ENCODE measurements around the gene KDM2B.

Gene KDM2B

DNA sequence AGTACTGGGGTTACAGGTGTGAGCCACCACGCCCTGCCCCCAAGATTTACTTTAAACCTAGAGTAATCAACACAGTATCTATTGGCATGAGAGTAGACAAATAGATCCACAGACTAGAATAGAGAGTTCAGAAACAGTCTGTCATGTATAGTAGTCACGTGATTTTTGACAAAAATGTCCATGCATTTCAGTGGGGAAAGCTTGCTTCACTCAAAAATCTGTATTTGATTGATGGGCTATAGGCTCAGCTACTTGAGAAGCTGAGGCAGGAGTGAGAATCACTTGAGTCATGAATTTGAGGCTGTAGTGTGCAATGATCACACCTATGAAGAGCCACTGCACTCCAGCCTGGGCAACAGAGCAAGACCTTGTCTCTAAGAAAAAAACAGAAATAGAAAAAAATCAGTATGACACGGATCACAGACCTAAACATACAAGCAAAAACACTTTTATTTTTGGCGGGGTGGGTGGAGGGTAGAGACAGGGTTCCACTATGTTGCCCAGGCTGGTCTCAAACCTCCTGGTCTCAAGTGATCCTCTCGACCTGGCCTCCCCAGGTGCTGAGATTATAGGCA, 37.9 kb upstream of the KDM2B start:
- no peak overlapping the region for H3K27ac ChIP-seq
- no peak for DNase-seq (ENCODE audit: low spot score)
- H3K4me3 ChIP-seq = no peak overlapping the region
- TF ChIP-seq, protein P1, sequence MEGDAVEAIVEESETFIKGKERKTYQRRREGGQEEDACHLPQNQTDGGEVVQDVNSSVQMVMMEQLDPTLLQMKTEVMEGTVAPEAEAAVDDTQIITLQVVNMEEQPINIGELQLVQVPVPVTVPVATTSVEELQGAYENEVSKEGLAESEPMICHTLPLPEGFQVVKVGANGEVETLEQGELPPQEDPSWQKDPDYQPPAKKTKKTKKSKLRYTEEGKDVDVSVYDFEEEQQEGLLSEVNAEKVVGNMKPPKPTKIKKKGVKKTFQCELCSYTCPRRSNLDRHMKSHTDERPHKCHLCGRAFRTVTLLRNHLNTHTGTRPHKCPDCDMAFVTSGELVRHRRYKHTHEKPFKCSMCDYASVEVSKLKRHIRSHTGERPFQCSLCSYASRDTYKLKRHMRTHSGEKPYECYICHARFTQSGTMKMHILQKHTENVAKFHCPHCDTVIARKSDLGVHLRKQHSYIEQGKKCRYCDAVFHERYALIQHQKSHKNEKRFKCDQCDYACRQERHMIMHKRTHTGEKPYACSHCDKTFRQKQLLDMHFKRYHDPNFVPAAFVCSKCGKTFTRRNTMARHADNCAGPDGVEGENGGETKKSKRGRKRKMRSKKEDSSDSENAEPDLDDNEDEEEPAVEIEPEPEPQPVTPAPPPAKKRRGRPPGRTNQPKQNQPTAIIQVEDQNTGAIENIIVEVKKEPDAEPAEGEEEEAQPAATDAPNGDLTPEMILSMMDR (IDR thresholded peaks at IDR 0.05) = no peak

DNA sequence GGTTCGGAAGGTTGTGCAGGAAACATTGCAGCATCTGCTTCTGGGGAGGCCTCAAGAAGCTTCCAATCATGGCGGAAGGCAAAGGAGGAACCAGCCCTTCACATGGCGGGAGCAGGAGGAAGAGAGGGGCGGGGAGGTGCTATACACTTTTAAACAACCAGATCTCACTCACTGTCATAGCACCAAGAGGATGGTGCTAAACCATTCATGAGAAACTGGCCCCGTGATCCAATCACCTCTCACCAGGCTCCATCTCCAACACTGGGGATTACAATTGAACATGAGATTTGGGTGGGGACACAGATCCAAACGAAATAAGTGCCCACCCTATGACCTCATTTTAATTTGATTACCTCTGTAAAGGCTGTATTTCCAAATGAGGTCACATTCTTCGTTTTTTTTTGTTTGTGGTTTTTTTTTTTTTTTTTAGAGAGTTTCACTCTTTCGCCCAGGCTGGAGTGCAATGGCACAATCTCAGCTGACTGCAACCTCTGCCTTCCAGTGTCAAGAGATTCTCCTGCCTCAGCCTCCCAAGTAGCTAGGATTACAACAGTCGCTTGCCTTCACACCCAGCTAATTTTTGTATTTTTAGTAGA, 34.1 kb upstream of the KDM2B start:
- TF ChIP-seq, protein P1 (IDR thresholded peaks at IDR 0.05) = no peak
- no peak overlapping the region for H3K27ac ChIP-seq
- no peak overlapping the region for H3K4me3 ChIP-seq
- DNase-seq (ENCODE audit: low spot score) = no peak

DNA sequence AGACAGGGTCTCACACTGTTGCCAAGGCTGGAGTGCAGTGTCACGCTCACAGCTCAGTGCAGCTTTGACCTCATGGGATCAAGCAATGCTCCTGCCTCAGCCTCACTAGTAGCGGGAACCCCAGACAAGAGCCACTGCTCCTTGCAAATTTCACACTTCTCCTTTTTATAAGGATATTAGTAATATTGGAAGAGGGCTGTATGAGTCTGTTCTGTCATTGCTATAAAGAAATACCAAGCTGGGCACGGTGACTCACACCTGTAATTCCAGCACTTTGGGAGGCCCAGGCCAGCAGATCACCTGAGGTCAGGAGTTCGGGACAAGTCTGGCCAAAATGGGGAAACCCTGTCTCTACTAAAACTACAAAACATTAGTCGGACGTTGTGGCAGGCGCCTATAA, 32.6 kb upstream of the KDM2B start:
- H3K27ac ChIP-seq = no peak overlapping the region
- TF ChIP-seq, protein P1 (IDR thresholded peaks at IDR 0.05) = no peak
- H3K4me3 ChIP-seq = no peak overlapping the region
- DNase-seq (ENCODE audit: low spot score) = no peak

DNA sequence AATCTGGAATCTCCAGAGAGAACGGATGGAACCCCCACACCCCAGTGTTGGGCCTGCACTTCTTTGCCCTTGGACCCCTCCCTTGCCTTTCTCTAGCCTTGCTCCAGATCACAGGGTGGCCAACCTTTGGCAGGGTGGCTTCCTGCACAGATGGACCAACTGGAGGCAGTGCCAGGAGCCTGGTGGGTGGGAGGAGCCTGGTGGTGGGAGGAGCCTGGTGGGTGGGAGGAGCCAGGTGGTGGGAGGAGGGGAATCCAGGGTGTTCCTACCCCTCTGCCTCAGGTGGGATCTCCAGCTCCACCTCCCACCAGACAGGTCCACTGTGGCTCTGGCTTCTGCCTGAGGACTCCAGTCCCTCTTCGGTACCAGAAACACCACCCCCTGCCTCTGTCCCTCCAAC, 30.5 kb upstream of the KDM2B start:
- Histone ChIP-seq H3K27ac (peak overlapping the region in 1 of 2 donors; percentile 51), H3K4me3 (no peak overlapping the region)
- DNase-seq (ENCODE audit: low spot score) = no peak
- TF ChIP-seq, protein P1 (IDR thresholded peaks at IDR 0.05) = no peak

DNA sequence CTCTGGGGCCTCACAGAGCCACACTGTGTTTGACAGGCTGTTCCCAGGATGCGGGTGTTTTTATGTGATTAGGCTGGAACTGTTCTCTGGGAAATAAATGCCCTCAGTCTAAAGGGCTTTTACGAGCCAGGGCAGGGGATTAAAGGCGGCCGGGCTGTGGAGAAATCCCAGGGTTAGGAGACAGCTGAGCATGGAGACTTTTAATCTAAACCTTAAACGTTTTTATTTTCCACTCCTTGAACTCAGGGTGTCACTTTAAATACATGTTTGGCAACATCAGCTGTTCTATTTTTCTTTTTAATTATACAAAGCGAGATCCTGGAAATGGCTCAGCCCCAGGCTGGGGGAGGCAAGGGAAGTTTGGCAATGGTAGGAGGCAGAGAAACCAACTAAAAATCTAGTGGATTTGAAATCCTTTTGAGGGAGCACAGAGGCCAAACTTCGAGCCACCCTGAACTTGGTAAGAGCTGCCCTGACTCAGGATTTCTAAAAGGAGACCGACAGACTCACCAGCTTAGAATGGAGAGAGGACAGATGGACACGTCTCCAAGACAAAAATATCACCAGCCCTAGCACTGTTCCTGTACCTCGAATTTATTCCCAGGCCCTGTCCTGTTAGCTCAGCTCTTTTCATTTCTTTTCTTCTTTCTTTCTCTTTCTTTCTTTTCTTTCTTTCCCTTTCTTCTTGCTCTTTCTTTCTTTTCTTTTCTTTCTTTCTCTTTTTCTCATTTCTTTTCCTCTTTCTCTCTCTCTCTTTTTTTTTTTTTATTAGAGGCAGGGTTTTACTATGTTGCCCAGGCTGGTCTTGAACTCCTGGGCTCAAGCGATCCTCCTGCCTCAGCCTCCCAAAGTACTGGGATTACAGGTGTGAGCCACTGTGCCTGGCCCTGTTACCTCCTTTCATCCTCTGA, 29.7 kb upstream of the KDM2B start:
- H3K27ac ChIP-seq = peak overlapping the region; percentile 52 to 79
- H3K4me3 ChIP-seq = no peak overlapping the region
- no peak for DNase-seq (ENCODE audit: low spot score)
- TF ChIP-seq, protein P1 (IDR thresholded peaks at IDR 0.05) = no peak

DNA sequence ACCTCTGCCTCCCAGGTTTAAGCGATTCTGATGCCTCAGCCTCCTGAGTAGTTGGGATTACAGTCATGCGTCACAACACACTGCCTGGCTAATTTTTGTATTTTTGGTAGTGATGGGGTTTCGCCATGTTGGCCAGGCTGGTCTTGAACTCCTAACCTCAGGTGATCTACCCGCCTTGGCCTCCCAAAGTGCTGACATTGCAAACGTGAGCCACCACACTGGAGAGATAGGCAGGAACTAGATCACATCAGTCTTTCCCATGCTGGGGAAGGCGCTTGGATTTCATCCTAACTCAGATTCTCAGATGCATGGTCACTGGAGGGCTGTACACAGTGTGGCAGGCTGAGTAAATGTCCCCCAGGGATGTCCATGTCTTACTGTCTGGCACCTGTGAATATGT, 27.5 kb upstream of the KDM2B start:
- Histone ChIP-seq H3K4me3 (no peak overlapping the region), H3K27ac (no peak overlapping the region)
- TF ChIP-seq, protein P1 (IDR thresholded peaks at IDR 0.05) = no peak
- DNase-seq (ENCODE audit: low spot score) = no peak
